Superior temporal gyrus (tissue), 1 donor: ENCODE results near the gene KLF1.
"Not testable (repeated sequence)": the region's sequence is repeated elsewhere in the genome, so short reads cannot be mapped to it uniquely, and the experiment has no call there.

Experiments used
- DNase-seq: peaks from one replicate; pipeline ENCODE4 v3.0.0-alpha.2; 2016; ENCODE audit errors: extremely low spot score

KLF1 gene

DNA sequence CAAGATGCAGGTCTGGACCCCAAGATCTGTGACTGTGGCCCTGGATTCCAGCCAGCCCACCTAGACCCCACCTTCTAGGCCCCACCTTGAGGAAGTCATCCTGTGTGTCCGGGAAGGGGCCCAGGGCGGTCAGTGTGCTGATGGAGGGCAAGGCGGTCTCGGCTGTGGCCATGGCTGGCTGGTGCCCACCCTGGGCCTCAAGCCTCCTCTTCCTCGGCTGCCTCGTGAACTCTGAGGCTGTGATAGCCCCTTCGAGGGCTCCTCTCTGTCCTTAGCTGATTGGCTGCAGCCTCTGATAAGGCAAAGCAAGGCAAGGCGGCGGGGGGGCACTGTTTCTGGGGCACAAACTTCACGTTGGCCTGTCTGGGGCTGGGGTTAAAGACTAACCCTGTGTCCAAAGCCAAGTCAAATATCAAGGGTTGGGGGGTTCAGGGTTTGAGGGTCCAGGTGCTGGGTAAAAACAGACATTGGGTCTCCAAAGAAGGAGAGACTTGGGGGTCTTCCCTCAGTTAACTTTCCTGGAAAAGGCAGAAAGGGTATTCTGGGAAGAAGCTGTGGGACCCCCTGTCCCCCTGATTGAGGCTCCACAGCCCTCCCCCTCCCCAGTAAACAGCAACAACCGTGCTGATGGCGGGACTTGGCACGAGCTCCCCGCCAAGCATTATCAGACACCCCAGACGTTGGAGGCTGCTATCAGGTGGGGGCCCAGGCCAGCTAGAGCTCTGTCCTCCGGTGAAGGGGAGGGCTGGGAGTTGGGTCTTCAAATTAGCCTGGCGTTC, at the start of gene KLF1:
Gene KLF1 (minus strand): TSS at position 233 of the 779 bp plus-strand sequence. CDS start 61 bp downstream, at position 172.
- no peak for DNase-seq

GRCh38 chr19:12936582-12936981, 49.6 kb upstream of the KLF1 start:
- DNase-seq = no peak

GRCh38 chr19:12935071-12935470, 48.1 kb upstream of the KLF1 start:
- no peak for DNase-seq

DNA sequence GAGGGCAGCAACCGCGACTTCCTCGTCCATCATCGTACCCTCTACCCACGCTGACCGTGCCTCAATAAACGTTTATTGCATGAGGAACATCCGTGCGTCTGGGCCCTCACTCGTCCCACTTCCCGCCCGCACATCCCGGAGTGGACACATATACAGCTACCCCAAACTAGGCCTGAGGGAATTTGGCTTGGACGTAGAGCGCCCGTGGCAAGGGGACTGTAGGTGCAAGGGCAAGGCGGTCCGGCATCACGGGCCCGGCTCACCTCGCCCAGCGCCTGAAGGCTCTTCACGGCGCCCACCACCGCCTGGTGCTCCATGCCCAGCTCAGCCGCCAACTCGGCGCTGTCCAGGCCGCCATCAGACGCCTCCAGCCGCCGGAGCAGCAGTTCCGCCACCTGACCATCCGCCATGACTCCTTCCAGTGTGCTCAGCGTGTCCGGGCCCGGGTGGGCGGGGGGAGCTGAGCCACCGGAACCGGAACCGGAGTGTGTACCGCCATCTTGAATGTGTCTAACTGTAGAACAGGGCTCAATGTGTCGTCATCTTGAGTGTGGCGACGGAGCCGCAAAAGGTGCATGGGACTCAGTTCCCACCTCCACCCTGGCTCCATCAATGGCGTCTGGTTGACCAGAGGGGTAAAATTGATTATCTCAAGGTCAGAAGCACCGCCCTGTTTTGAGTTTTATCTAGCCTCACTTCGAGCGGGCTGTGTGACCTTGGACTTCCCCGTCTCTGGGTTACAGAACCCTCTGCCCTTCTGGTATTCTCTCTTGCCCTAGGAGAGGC, 46.5 kb upstream of the KLF1 start, which contains the start of gene FARSA:
Gene FARSA (minus strand): TSS at position 425 of the 786 bp plus-strand sequence. CDS start 15 bp downstream, at position 410.
- DNase-seq = peak; percentile 97

DNA sequence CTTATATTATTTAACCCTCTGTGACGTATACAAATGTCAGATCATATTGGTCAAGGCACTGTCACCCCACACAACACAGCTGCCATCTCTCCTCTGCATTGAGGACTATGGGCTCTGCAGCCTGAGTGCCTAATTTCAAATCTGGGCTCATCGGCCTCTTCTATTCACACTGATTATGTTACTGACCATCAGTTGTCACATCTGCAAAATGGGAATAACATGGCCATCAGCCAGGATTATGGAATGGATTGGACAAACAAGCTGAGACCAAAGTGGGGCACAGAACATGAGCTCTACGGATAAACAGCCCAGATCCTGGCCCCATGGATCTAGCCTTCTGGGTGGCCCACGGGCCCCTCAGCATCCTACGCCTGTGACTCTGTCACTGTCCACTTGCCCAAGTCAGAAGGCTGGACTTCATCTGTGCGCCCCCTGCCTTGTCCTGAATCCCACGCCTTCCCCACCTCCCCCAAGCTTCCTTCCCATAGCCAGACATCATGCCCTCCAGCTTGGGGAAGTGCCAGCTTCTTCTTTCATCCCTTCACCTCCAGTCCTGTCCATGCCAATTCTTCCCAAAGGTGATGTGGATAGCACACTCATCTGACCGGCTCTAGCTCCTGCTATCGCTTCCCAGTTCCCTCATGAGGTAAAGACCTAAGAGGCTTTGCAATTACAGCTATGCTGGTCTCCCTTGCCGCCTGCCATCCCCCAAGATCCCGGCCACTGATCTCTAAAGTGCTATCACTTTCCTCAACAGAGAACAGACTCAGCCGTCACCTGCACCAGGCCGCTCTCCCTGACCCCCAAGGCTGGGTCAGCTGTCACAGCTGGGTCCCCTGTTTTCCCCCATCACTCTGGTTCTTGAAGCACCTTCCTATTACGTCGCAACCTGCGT, 45.6 kb upstream of the KLF1 start:
- DNase-seq = no peak

- DNase-seq = no peak
These were observed 43.1 kb upstream of the KLF1 start for GRCh38 chr19:12930002-12930645.

DNA sequence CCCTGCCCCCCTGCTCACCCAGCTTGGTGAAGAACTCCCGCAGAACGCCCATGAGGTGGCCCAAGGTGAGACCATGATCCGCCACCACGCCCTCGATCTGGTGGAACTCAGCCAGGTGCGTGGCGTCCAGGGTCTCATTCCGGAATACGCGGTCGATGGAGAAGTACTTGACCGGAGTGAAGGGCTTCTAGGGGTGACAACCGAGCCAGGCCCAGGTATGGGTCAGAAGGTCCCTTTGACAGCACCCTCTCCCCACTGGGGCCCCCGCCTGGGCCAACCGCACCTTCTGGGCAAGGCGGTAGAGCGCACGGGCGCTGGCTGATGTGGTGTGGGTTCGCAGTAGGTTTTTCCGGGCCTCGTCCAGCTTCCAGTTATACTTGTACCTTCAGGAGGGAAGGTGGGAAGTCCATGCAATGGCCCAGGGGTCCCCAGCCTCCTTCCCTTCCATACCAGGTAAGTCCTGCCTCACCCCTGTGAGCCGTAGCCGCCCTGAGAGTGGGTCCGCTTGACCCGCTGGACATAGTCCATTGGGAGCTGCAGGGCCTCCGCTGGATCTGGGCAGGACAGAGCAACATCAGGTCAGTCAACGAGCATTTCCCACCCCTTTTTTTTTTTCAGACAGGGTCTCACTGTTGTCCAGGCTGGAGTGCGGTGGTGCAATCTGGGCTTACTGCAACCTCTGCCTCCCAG, 37.8 kb upstream of the KLF1 start:
- DNase-seq = no peak

- no peak for DNase-seq
These were observed 36.0 kb upstream of the KLF1 start for GRCh38 chr19:12922959-12923358.

GRCh38 chr19:12921047-12921446, 34.0 kb upstream of the KLF1 start:
- no peak for DNase-seq

GRCh38 chr19:12918253-12918652, 31.3 kb upstream of the KLF1 start:
- no peak for DNase-seq

DNA sequence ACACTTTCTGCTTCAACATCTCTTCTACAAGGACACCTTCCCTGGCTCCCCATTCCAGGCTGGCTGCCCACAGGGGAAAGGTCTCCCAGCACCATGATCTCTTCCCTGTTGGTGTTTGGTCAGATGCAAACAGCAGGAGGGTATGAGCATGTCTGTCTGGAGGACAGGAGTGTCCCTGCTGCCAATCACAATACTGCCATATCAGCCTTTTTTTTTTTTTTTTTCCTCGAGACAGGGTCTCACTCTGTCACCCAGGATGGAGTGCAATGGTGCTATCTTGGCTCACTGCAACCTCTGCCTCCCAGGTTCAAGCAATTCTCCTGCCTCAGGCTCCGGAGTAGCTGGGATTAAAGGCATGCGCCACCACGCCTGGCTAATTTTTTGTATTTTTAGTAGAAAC, 28.9 kb upstream of the KLF1 start:
- DNase-seq = not testable (repeated sequence)

- peak; percentile 20 for DNase-seq
These were observed 27.1 kb upstream of the KLF1 start for GRCh38 chr19:12913851-12914690.

DNA sequence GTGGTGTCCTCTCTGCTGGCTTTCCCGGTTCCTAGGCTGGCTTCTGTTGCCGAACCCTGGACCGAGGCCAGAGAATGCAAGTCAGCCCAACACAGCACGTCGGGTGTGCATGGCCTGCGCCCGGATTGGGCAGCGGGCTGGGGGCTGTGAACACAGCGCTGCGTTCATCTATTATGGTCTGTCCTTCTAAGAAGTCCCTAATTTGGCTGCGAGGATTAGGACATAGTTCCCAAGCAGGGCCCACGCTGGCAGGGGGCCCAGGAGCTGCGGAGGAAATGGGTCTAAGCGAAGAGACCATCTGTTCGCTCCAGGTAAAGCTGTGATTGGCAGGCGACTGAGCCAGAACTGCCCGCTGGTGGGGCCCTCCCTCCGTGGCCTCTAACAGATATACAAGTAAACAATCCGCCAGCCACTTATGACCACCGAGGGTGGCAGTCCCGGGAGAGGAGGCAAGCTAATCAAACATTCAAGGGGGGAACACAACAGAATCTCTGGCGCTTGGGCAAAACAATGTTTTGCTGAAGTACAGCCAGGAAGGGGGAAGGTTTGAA, 26.1 kb upstream of the KLF1 start:
- DNase-seq = peak; percentile 78

- no peak for DNase-seq
These were observed 25.6 kb upstream of the KLF1 start for GRCh38 chr19:12912571-12912970.

- DNase-seq = no peak
These were observed 20.2 kb upstream of the KLF1 start for GRCh38 chr19:12907166-12907565.

- DNase-seq = no peak
These were observed 13.0 kb upstream of the KLF1 start for GRCh38 chr19:12899891-12900518.

DNA sequence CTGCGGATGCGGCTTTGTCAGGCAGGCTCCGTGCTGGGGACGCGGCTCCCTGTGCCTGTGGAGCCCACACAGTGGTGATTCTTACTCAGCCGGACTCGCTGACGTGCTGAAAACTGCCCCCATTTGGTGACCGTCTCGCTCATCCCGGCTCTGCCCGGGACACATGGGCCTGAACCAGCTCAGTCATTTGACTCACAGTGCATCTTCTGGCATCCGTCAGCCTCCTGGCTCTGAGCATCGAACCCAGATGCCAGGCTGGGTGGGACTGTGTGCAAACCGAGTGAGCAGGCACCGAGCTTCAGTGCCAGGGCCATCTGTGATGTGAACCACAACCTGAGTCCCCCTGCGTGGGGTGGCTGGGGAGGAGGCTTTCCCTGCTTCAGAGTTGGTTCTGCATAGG, 9.5 kb upstream of the KLF1 start:
- no peak for DNase-seq

DNA sequence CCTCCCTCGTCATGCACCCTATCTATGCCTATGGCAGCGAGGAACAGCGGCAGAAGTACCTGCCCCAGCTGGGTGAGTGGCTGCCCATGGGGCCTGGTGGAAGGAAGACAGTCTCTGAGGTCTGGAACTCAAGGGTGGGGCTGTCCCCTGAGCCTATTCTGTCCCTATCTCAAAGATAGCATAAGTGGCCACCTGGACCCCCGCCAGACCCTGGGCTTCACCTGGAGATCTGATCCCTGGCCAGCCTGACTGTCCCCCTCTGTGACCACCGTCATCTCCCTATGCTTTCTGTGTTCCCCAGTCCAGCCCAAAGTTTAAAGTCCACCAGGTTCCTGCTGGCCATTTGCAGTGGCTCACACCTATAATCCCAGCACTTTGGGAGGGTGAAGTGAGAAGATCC, 6.6 kb upstream of the KLF1 start:
- no peak for DNase-seq

GRCh38 chr19:12891553-12892021, 4.6 kb upstream of the KLF1 start:
- no peak for DNase-seq
